Psoas muscle (tissue), 8 donors: ENCODE data around the gene MPPE1. TPM values are rescaled to one million over a fixed set of nuclear protein-coding genes. Genes with fewer than 3 reads are reported as not detected.
A peak's percentile ranks its signal among the peaks of the same experiment; 100 is the strongest.

ENCODE experiments used
- ATAC-seq, 4 donors: fragments of 200-7000 bp; cut with Tn5 transposase; one replicate each; pipeline ENCODE4 v1.9.1; 2020; ENCODE audit warnings: moderate library complexity in 3 of 4, mild to moderate bottlenecking in 2 of 4
- DNase-seq, 2 donors: peaks; one replicate each; pipeline ENCODE4 v3.0.0-alpha.2; 2020
- H3K27ac ChIP-seq: fragments of 200-600 bp; one replicate; pipeline ENCODE4 v1.8.0; 2022
- H3K27me3 ChIP-seq, 3 donors: fragments of 200-600 bp in 1 of 3; one replicate each; pipeline versions ENCODE4 v1.6.1 to v1.8.0; 2013 to 2022; ENCODE audit warnings: low read length in 2 of 3, mild to moderate bottlenecking in 2 of 3, moderate library complexity in 1 of 3; ENCODE audit not compliant: insufficient read depth in 3 of 3
- H3K36me3 ChIP-seq, 2 donors: fragments of 200-600 bp in 1 of 2; one replicate each; pipeline versions ENCODE4 v1.6.1 to v1.8.0; 2013 to 2022; ENCODE audit warnings: low read depth in 1 of 2, mild to moderate bottlenecking in 1 of 2, moderate library complexity in 1 of 2; ENCODE audit not compliant: insufficient read depth in 1 of 2
- H3K4me1 ChIP-seq: fragments of 200-600 bp; one replicate; pipeline ENCODE4 v1.8.0; 2022
- H3K4me3 ChIP-seq: fragments of 200-600 bp; one replicate; pipeline ENCODE4 v1.8.0; 2022; ENCODE audit warnings: mild to moderate bottlenecking
- H3K9me3 ChIP-seq: fragments of 200-600 bp; one replicate; pipeline ENCODE4 v1.8.0; 2022
- CTCF ChIP-seq: fragments of 200-600 bp; IDR thresholded peaks from one replicate; pipeline ENCODE4 v1.8.0; 2022; ENCODE audit warnings: antibody characterized with exemption
- WGBS, 3 donors: extraction: QIAGEN DNeasy Blood & Tissue Kit; methylation state at CpG; one replicate each; pipeline versions ENCODE4 v1.1.6 to v1.1.7; 2013; 5-methylcytosine and 5-hydroxymethylcytosine counted together
- intact Hi-C, 2 donors: fragments of 100-400 bp; cut with DNase I; formaldehyde crosslinking; loops; one replicate each; pipeline versions ENCODE4 v1.11.0 to v1.14.2; 2022
- polyA plus RNA-seq, 3 donors: library from polyadenylated mRNA; stranded (reverse); fragments of 200-250 nt; gene quantifications; one replicate each; pipeline ENCODE4 v1.2.3, GENCODE V29; 2013
- total RNA-seq, 4 donors: library from RNA; stranded (reverse); fragmentation: NEBNext Ultra II Directional in 2 of 4; extraction: Animal tissue kit (Norgen Biotek cat#: 25700) in 2 of 4; gene quantifications; one replicate each; pipeline versions ENCODE4 v1.2.1 to v1.2.4, GENCODE V29; 2021 to 2023
- donor health status: healthy with polysubstance abuse.
- donor health status: DM: no; HTN: no; CAD: no; lungs with moderate emphysema.
- donor health status: Bipolar disorder and iron deficiency.
- donor health status: healthy.
- donor health status: DM: yes; HTN: yes; CAD: no.
- donor health status: DM: no; HTN: no; CAD: no.
- donor health status: DM: no; HTN: no; CAD: no.
- donor health status: DM: yes; HTN: yes; CAD: no.

MPPE1 gene
- total and polyA plus RNA-seq, 7 donors = 20.2 to 44.0 (median 26.5) TPM

GRCh38 chr18:11909591-11910026 is 1.5 kb upstream of the MPPE1 start:
- DNase-seq = no peak
- intact Hi-C loops = loop anchor here (2.0 to 5.0 kb wide), 2 partner anchors 52 to 71 kb away; partner anchors contain the start of gene IMPA2 (in 1 of the 2)

GRCh38 chr18:11909061-11909455 is 941 bp upstream of the MPPE1 start:
- Histone ChIP-seq H3K9me3 (no peaks in the 10 kb centered on the region), H3K4me1 (peaks cover 18% of the 10 kb centered on the region), H3K27me3 (no peaks in the 10 kb centered on the region), H3K36me3 (peaks cover 0 to 23% of the 10 kb centered on the region in 2 donors), H3K4me3 (peak overlapping the region; percentile 88), H3K27ac (peak overlapping the region; percentile 99)
- no peak for ATAC-seq
- no peak for DNase-seq
- TF ChIP-seq CTCF = no peak
- intact Hi-C loops = loop anchor here (2.0 to 5.0 kb wide), 2 partner anchors 52 to 72 kb away; partner anchors contain the start of gene IMPA2 (in 1 of the 2)
- WGBS, 3 donors = 3 to 8% (median 4%) methylated on average over 10 to 13 of the region's 13 CpGs

More at GRCh38 chr18:11909591-11910026, 1.5 kb upstream of the MPPE1 start:
- H3K9me3 ChIP-seq = no peaks in the 10 kb centered on the region
- TF ChIP-seq CTCF = no peak
- 26 to 54% (median 33%) methylated on average over 2 of the region's 2 CpGs for WGBS, 3 donors
- H3K27me3 ChIP-seq = no peaks in the 10 kb centered on the region
- peak overlapping the region; percentile 88 for H3K4me3 ChIP-seq
- peaks cover 0 to 18% of the 10 kb centered on the region in 2 donors for H3K36me3 ChIP-seq
- ATAC-seq = peak in 2 of 4 donors; percentile 19 to 32
- peaks cover 18% of the 10 kb centered on the region for H3K4me1 ChIP-seq
- H3K27ac ChIP-seq = peak overlapping the region; percentile 99

DNA sequence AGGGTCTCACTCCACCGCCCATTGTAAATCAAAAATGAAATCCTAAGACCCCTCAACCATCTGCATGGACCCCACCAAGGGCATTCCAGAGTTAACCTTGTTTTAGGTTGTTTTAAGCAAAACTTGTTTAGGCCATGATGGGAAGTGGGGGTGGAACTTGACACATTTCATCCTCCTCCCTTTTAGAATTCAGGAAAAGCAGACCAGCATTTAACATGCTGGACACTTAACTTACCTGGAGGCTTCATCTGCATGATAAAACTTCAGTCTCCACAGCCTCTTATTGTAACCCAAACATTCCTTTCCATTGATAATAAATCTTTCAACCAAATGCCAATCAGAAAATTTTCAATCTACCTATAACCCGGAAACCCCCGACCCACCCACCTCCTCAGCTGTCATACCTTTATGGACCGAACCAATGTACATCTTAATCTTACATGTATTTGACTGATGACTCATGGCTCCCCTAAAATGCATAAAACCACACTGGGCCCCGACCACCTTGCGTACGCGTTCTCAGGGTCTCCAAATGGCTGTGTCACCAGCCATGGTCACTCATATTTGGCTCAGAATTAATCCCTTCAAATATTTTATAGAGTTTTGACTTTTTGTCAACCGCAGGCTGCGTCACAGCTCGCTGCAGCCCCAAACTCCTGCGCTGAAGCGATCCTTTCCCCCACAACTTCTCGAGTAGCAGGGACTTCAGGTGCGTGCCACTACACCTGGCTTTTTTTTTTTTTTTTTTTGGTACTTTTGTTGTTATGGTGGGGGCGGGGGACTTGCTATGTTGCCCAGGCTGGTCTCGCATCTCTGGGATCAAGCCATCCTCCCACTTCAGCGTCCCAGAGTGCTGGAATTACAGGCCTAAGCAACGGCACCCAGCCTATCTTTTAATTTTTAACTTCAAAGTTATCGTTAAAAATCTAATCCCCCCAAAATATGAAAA is 917 bp downstream of the MPPE1 start:
- intact Hi-C loops = loop anchor here in 1 of 2 donors (5.0 kb wide), 1 partner anchor 50 kb away; no protein-coding TSS in a partner anchor
- peak overlapping the region; percentile 88 for H3K4me3 ChIP-seq

GRCh38 chr18:11906176-11906575 is 1.9 kb downstream of the MPPE1 start:
- H3K27ac ChIP-seq = no peak overlapping the region
- no peak for TF ChIP-seq CTCF
- H3K36me3 ChIP-seq = peaks cover 0 to 44% of the 10 kb centered on the region in 2 donors
- H3K27me3 ChIP-seq = no peaks in the 10 kb centered on the region
- ATAC-seq (no peak), DNase-seq (no peak)
- H3K4me3 ChIP-seq = no peak overlapping the region
- H3K9me3 ChIP-seq = no peaks in the 10 kb centered on the region
- H3K4me1 ChIP-seq = peaks cover 18% of the 10 kb centered on the region
- intact Hi-C loops = loop anchor here in 1 of 2 donors (5.0 kb wide), 1 partner anchor 49 kb away; no protein-coding TSS in a partner anchor
- WGBS, 3 donors = 90 to 96% (median 94%) methylated on average over 1 of the region's 1 CpG

More for the DNA sequence above, 917 bp downstream of the MPPE1 start:
- no peak for ATAC-seq
- no peak for DNase-seq
- peaks cover 0 to 36% of the 10 kb centered on the region in 2 donors for H3K36me3 ChIP-seq
- 65 to 67% (median 66%) methylated on average over 20 of the region's 20 CpGs for WGBS, 3 donors
- no peaks in the 10 kb centered on the region for H3K9me3 ChIP-seq
- H3K27me3 ChIP-seq = no peaks in the 10 kb centered on the region
- H3K27ac ChIP-seq = peak overlapping the region; percentile 99
- H3K4me1 ChIP-seq = peaks cover 18% of the 10 kb centered on the region
- TF ChIP-seq CTCF = no peak
